HFFc6 (cell line): ENCODE results near the gene MFAP4. TPM values are rescaled to one million over a fixed set of nuclear protein-coding genes. Genes with fewer than 3 reads are reported as not detected.

Experiments used
- DNase-seq: peaks from one replicate; pipeline ENCODE4 v3.0.0-alpha.2; 2018
- H3K27ac Mint-ChIP-seq: 2 replicates; pipeline ENCODE4 v1.8.0; 2020; ENCODE audit warnings: mild to moderate bottlenecking, mixed read lengths
- H3K27me3 Mint-ChIP-seq: 2 replicates; pipeline ENCODE4 v1.8.0; 2021; ENCODE audit warnings: mild to moderate bottlenecking, moderate library complexity, mixed read lengths; ENCODE audit not compliant: insufficient read depth
- H3K36me3 Mint-ChIP-seq: 2 replicates; pipeline ENCODE4 v1.8.0; 2021; ENCODE audit warnings: low read depth, mixed read lengths
- H3K4me1 Mint-ChIP-seq: 2 replicates; pipeline ENCODE4 v1.8.0; 2020; ENCODE audit warnings: low read depth, mixed read lengths
- H3K4me3 Mint-ChIP-seq: 2 replicates; pipeline ENCODE4 v1.8.0; 2020; ENCODE audit warnings: mild to moderate bottlenecking, moderate library complexity, mixed read lengths
- H3K9me3 Mint-ChIP-seq: 2 replicates; pipeline ENCODE4 v1.8.0; 2020; ENCODE audit warnings: mild to moderate bottlenecking, mixed read lengths
- total RNA-seq, 6 experiments: library from RNA; stranded (reverse); fragmentation: NEBNext Ultra II Directional; extraction: Animal tissue kit (Norgen Biotek cat#: 25700); gene quantifications; 2 replicates in 1 of 6; 3 replicates in 5 of 6; pipeline ENCODE4 v1.2.3, GENCODE V29; 2021
- TF ChIP-seq, protein P1 (sequence below): fragments of 200-600 bp; sonication (generic); IDR thresholded peaks from 2 replicates; pipeline ENCODE4 v1.5.0; 2021; ENCODE audit warnings: antibody characterized with exemption, mild to moderate bottlenecking

Gene MFAP4
- total RNA-seq, 6 experiments from 2014 or later = 17.7 to 46.5 (median 22.0) TPM

DNA sequence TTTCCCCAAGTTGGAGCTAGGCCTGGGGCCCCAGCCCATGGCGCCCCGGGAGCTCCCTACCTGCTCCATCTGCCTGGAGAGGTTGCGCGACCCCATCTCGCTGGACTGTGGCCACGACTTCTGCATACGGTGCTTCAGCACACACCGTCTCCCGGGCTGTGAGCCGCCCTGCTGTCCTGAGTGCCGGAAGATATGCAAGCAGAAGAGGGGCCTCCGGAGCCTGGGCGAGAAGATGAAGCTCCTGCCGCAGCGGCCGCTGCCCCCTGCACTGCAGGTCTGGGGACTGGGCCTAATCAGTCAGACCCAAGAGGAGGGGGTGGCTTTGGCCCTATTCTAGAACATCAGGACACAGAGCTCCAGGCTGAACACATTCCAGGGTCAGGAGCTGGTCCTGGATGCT is 25.5 kb upstream of the MFAP4 start:
- no peak overlapping the region for H3K27ac Mint-ChIP-seq
- H3K36me3 Mint-ChIP-seq = no peaks in the 10 kb centered on the region
- H3K27me3 Mint-ChIP-seq = no peaks in the 10 kb centered on the region; the same call in 1 of the 2 replicates
- peaks cover 29% of the 10 kb centered on the region for H3K4me1 Mint-ChIP-seq
- no peaks in the 10 kb centered on the region for H3K9me3 Mint-ChIP-seq
- no peak for DNase-seq
- H3K4me3 Mint-ChIP-seq = no peak overlapping the region
- TF ChIP-seq, protein P1, sequence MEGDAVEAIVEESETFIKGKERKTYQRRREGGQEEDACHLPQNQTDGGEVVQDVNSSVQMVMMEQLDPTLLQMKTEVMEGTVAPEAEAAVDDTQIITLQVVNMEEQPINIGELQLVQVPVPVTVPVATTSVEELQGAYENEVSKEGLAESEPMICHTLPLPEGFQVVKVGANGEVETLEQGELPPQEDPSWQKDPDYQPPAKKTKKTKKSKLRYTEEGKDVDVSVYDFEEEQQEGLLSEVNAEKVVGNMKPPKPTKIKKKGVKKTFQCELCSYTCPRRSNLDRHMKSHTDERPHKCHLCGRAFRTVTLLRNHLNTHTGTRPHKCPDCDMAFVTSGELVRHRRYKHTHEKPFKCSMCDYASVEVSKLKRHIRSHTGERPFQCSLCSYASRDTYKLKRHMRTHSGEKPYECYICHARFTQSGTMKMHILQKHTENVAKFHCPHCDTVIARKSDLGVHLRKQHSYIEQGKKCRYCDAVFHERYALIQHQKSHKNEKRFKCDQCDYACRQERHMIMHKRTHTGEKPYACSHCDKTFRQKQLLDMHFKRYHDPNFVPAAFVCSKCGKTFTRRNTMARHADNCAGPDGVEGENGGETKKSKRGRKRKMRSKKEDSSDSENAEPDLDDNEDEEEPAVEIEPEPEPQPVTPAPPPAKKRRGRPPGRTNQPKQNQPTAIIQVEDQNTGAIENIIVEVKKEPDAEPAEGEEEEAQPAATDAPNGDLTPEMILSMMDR = no peak

DNA sequence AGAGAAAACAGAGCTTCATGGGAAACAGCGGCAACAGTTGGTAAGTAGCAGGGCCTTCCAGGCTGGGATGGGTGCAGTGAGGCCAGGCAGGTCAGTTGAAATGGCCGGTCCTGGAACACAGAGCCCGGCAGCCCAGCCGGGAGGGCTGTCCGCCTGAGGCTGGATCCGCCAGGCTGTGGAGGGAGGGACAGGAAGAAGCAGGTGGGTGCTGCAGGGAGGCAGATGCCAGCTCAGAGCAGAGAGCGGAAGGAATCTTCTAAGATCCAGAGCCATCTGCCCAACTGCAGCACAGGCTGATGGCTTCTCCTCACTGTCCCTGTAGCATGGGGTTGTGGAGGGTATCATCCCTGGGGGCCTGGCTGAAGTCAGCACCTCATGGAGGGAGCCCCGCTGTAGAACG is 24.6 kb upstream of the MFAP4 start:
- Mint-ChIP-seq H3K27me3 (no peaks in the 10 kb centered on the region; the same call in 1 of the 2 replicates), H3K9me3 (no peaks in the 10 kb centered on the region), H3K4me1 (peaks cover 24% of the 10 kb centered on the region), H3K36me3 (no peaks in the 10 kb centered on the region), H3K4me3 (no peak overlapping the region), H3K27ac (no peak overlapping the region)
- no peak for DNase-seq
- TF ChIP-seq, protein P1 = no peak

DNA sequence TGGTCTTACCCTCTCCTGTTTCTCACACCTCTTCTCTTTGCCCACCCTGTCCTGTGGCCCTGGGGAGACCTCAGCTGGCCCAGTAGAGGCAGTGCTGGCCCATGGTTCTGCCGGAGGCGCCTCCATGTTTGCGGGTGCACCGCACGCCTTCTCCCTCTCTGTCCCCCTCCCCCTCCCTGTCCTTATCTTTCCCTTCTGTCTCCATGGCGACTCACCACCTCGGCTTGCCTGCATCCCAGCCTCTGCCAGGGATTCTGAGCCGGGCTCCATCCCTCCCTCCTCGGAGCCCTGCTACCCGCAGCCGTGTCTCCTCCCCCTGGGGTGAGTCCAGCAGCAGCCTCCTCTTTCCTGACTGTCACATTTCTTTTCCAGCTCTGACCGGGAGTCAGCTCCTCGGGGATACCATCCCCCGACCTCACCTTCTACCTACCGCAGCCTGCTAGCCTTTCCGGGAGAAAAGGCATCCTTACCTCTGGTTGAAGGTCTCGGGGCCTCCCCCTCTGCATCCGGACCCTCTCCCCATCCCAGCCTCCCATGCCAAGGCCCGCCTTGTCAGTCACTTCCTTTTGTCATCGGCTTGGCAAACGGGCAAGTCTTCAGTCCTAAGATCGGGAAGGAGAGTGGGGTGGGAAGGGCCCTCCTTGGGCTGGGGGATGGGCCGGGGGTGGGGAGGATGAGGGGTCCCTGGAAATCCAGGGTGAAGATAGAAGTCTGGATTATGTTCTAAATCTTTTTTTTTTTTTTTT is 24.1 kb upstream of the MFAP4 start, which contains the start of gene RNF112:
Gene RNF112 (plus strand): TSS at position 358 of the 746 bp plus-strand sequence. CDS start 177 bp downstream, at position 535.
- DNase-seq = peak; percentile 45
- no peaks in the 10 kb centered on the region for H3K36me3 Mint-ChIP-seq
- H3K9me3 Mint-ChIP-seq = no peaks in the 10 kb centered on the region
- no peak within 1 kb of the TSS for H3K4me3 Mint-ChIP-seq
- TF ChIP-seq, protein P1 = no peak
- peaks cover 24% of the 10 kb centered on the region for H3K4me1 Mint-ChIP-seq
- H3K27me3 Mint-ChIP-seq = no peaks in the 10 kb centered on the region; the same call in 1 of the 2 replicates
- peak within 1 kb of the TSS; percentile 18; the same call in 1 of the 2 replicates for H3K27ac Mint-ChIP-seq

DNA sequence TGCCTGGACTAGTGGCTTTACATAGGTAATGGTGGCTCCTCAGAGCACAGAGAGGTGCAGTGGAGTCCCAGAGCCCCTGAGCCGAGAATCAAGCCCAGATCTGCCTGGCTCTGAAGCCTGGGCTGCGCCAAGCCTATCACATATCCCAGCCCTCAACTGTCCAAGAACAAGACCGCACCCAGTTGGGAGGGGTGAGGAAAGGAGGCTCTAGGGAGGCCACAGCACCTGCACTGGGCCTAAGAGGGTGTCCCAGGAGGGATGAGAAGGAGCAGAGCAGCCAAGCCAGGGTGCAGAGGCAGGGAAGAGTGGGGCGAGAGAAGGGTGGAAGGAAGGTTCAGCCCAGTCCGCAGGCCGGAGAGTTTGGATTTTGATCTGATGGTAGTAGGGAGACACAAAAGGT is 23.1 kb upstream of the MFAP4 start:
- Mint-ChIP-seq H3K4me1 (peaks cover 24% of the 10 kb centered on the region), H3K27me3 (no peaks in the 10 kb centered on the region; the same call in 1 of the 2 replicates), H3K27ac (peak overlapping the region; percentile 18; the same call in 1 of the 2 replicates), H3K4me3 (no peak overlapping the region), H3K36me3 (no peaks in the 10 kb centered on the region), H3K9me3 (no peaks in the 10 kb centered on the region)
- TF ChIP-seq, protein P1 = no peak
- DNase-seq = no peak

DNA sequence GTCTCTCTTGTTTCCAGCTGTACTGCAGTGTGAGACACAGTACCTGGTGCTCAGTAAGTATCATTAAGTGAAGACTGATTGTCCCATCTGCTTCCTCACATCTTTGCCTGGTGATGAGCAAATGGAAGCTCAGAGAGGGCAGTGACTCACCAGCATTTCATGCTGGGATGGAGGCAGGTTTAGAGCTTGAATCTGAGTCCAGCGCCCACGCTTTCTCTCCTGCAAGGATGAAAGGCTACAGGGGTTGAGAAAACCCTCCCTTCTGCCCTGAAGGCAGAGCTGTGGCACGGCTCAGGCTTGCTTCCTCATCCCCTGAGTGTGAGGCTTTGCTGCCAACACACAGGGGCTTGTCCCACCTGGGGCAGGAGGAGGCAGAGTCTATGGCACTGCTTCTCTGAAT is 22.5 kb upstream of the MFAP4 start:
- peak overlapping the region; percentile 61 for H3K27ac Mint-ChIP-seq

More for the DNA sequence above, 22.5 kb upstream of the MFAP4 start:
- H3K4me1 Mint-ChIP-seq = peaks cover 24% of the 10 kb centered on the region
- DNase-seq = peak; percentile 78
- H3K27me3 Mint-ChIP-seq = no peaks in the 10 kb centered on the region; the same call in 1 of the 2 replicates
- no peaks in the 10 kb centered on the region for H3K9me3 Mint-ChIP-seq
- no peaks in the 10 kb centered on the region for H3K36me3 Mint-ChIP-seq
- TF ChIP-seq, protein P1 = no peak
- no peak overlapping the region for H3K4me3 Mint-ChIP-seq
